ENCODE measurements around the gene CXCR6. TPM values are rescaled to one million over a fixed set of nuclear protein-coding genes. Genes with fewer than 3 reads are reported as not detected.

The CXCR6 gene
- total RNA-seq, 1 experiment from 2014 or later: not detected

- ATAC-seq: no peak
- Mint-ChIP-seq H3K27me3 (ENCODE audit: low read depth) (no peaks in the 10 kb centered on the region), H3K4me1 (no peaks in the 10 kb centered on the region), H3K36me3 (peaks cover 64% of the 10 kb centered on the region), H3K9me3 (no peaks in the 10 kb centered on the region), H3K4me3 (no peak overlapping the region), H3K27ac (no peak overlapping the region)
- TF ChIP-seq, protein P1, sequence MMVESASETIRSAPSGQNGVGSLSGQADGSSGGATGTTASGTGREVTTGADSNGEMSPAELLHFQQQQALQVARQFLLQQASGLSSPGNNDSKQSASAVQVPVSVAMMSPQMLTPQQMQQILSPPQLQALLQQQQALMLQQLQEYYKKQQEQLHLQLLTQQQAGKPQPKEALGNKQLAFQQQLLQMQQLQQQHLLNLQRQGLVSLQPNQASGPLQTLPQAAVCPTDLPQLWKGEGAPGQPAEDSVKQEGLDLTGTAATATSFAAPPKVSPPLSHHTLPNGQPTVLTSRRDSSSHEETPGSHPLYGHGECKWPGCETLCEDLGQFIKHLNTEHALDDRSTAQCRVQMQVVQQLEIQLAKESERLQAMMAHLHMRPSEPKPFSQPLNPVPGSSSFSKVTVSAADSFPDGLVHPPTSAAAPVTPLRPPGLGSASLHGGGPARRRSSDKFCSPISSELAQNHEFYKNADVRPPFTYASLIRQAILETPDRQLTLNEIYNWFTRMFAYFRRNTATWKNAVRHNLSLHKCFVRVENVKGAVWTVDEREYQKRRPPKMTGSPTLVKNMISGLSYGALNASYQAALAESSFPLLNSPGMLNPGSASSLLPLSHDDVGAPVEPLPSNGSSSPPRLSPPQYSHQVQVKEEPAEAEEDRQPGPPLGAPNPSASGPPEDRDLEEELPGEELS (CRISPR knock-in tag; IDR thresholded peaks at IDR 0.05): no peak
- TF ChIP-seq AFF4 (CRISPR knock-in tag; IDR thresholded peaks at IDR 0.05; ENCODE audit: borderline replicate concordance) (no peak), USF1 (CRISPR knock-in tag; IDR thresholded peaks at IDR 0.05) (no peak), NFATC4 (CRISPR knock-in tag; IDR thresholded peaks at IDR 0.05) (no peak), HMGA2 (CRISPR knock-in tag; IDR thresholded peaks at IDR 0.05) (no peak), GTF2I (CRISPR knock-in tag; conservative IDR thresholded peaks at IDR 0.05) (no peak), ZNF281 (CRISPR knock-in tag; IDR thresholded peaks at IDR 0.05) (no peak), ZBTB21 (CRISPR knock-in tag; IDR thresholded peaks at IDR 0.05; ENCODE audit: borderline replicate concordance) (no peak)
- TF ChIP-seq, protein P2, sequence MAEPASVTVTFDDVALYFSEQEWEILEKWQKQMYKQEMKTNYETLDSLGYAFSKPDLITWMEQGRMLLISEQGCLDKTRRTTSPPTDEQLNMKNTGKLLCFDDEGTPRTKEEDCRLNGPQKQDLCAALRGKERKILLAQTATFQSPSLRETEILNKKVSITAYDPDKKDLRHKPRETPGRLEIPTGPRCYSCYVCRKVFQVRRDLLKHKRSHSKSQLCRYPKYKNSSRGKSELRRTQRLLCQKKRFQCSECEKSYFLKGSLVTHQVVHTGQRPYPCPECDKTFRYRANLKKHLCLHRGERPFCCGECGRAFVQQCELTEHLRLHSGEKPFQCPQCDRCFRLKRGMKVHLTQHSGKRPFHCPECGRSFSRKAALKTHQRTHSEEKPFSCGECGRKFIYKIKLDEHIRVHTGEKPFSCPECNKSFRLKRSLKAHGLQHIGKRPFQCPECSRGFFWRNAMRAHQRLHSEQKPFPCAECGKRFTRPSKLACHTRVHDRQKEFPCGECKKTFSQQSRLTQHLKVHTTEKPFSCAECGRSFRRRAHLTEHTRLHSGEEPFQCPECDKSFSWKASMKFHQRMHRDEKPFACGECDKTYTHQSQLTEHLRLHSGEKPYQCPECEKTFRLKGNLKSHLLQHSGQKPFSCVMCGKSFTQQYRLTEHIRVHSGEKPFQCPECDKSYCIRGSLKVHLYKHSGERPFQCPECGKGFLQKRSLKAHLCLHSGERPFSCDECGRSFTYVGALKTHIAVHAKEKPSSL (CRISPR knock-in tag; conservative IDR thresholded peaks at IDR 0.05): no peak
- TF ChIP-seq, protein P3, sequence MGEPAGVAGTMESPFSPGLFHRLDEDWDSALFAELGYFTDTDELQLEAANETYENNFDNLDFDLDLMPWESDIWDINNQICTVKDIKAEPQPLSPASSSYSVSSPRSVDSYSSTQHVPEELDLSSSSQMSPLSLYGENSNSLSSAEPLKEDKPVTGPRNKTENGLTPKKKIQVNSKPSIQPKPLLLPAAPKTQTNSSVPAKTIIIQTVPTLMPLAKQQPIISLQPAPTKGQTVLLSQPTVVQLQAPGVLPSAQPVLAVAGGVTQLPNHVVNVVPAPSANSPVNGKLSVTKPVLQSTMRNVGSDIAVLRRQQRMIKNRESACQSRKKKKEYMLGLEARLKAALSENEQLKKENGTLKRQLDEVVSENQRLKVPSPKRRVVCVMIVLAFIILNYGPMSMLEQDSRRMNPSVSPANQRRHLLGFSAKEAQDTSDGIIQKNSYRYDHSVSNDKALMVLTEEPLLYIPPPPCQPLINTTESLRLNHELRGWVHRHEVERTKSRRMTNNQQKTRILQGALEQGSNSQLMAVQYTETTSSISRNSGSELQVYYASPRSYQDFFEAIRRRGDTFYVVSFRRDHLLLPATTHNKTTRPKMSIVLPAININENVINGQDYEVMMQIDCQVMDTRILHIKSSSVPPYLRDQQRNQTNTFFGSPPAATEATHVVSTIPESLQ (CRISPR knock-in tag; IDR thresholded peaks at IDR 0.05): no peak
- DNase-seq (ENCODE audit: low spot score): no peak
- ChIA-PET CTCF (interaction anchor here (1.6 kb wide), 1 partner anchor 469 kb away, joined by 3 read pairs; no protein-coding TSS in a partner anchor), POLR2A (no interaction called here)
Measured at GRCh38 chr3:45981346-45982074, 38.2 kb downstream of the CXCR6 start.

Data from WTC11 (cell line).